HEK293 (cell line): ENCODE results near the gene NMNAT2.
A peak's percentile ranks its signal among the peaks of the same experiment; 100 is the strongest.

Experiments
- CTCF ChIA-PET: fragments of 350-600 bp; formaldehyde crosslinking; extraction: SDS; loops from one replicate; lab custom pipeline; 2021; ENCODE audit warnings: antibody characterized with exemption; lab: Yijun Ruan, JAX
- POLR2A ChIA-PET: fragments of 300-600 bp; formaldehyde crosslinking; extraction: SDS; loops from one replicate; lab custom pipeline; 2020; ENCODE audit warnings: antibody characterized with exemption, inconsistent platforms; lab: Yijun Ruan, JAX
- H3K27ac ChIP-seq: fragments of 200-500 bp; sonication (Bioruptor generic); 2 replicates; pipeline ENCODE4 v1.5.1; 2014; ENCODE audit warnings: low read depth, low read length, control low read depth, inconsistent platforms; ENCODE audit errors: extremely low read depth
- H3K36me3 ChIP-seq, 2 experiments: fragments of 200-500 bp in 1 of 2; sonication (Bioruptor generic) in 1 of 2; 1 replicate in 1 of 2; 2 replicates in 1 of 2; pipeline ENCODE4 v1.5.1; 2014 to 2017; ENCODE audit warnings: inconsistent platforms in 2 of 2, low read length in 2 of 2; ENCODE audit not compliant: control insufficient read depth in 2 of 2, insufficient read depth in 1 of 2
- H3K4me1 ChIP-seq: fragments of 200-500 bp; sonication (Bioruptor generic); 2 replicates; pipeline ENCODE4 v1.5.1; 2014; ENCODE audit warnings: mild to moderate bottlenecking, low read length, inconsistent platforms; ENCODE audit not compliant: control insufficient read depth, insufficient read depth
- H3K4me3 ChIP-seq: 2 replicates; pipeline ENCODE4 v1.5.1; 2011; ENCODE audit warnings: low read depth, mild to moderate bottlenecking, control low read depth, low read length, moderate library complexity
- H3K9me3 ChIP-seq: fragments of 200-500 bp; sonication (Bioruptor generic); 2 replicates; pipeline ENCODE4 v1.5.1; 2014; ENCODE audit warnings: low read depth, low read length, inconsistent platforms; ENCODE audit not compliant: control insufficient read depth, insufficient read depth
- FEZF1 ChIP-seq: fragments of 450-650 bp; formaldehyde crosslinking; IDR thresholded peaks from 2 replicates; pipeline ENCODE4 v1.5.1; 2016; ENCODE audit warnings: missing biosample characterization, missing genetic modification characterization
- MZF1 ChIP-seq: fragments of 450-650 bp; formaldehyde crosslinking; IDR thresholded peaks from 2 replicates; pipeline ENCODE4 v1.5.1; 2017; ENCODE audit warnings: missing biosample characterization, missing genetic modification characterization, borderline replicate concordance
- OSR2 ChIP-seq: fragments of 450-650 bp; formaldehyde crosslinking; IDR thresholded peaks from 2 replicates; pipeline ENCODE4 v1.5.1; 2016; ENCODE audit warnings: missing biosample characterization, missing genetic modification characterization
- PRDM6 ChIP-seq: fragments of 450-650 bp; formaldehyde crosslinking; IDR thresholded peaks from 2 replicates; pipeline ENCODE4 v1.5.1; 2017; ENCODE audit warnings: missing biosample characterization, missing genetic modification characterization
- TCF7L2 ChIP-seq: IDR thresholded peaks from 2 replicates; pipeline ENCODE4 v1.6.1; 2011; ENCODE audit warnings: low read depth, mild to moderate bottlenecking, inconsistent platforms, low read length, moderate library complexity, borderline replicate concordance
- TRIM28 ChIP-seq: IDR thresholded peaks from 2 replicates; pipeline ENCODE4 v1.6.1; 2011; ENCODE audit warnings: low read length, control low read depth, borderline replicate concordance
- ZBTB17 ChIP-seq: fragments of 450-650 bp; formaldehyde crosslinking; IDR thresholded peaks from 2 replicates; pipeline ENCODE4 v1.5.1; 2016; ENCODE audit warnings: missing biosample characterization, missing genetic modification characterization
- ZBTB20 ChIP-seq: fragments of 450-650 bp; formaldehyde crosslinking; IDR thresholded peaks from 2 replicates; pipeline ENCODE4 v1.5.1; 2016; ENCODE audit warnings: missing biosample characterization, missing genetic modification characterization
- ZBTB8A ChIP-seq: fragments of 450-650 bp; formaldehyde crosslinking; IDR thresholded peaks from 2 replicates; pipeline ENCODE4 v1.5.1; 2016; ENCODE audit warnings: missing biosample characterization, missing genetic modification characterization
- ZFHX2 ChIP-seq: fragments of 450-650 bp; formaldehyde crosslinking; conservative IDR thresholded peaks from 2 replicates; pipeline ENCODE4 v1.5.1; 2016; ENCODE audit warnings: missing biosample characterization, missing genetic modification characterization
- ZIC2 ChIP-seq: fragments of 450-650 bp; formaldehyde crosslinking; IDR thresholded peaks from 2 replicates; pipeline ENCODE4 v1.5.1; 2016; ENCODE audit warnings: missing biosample characterization, missing genetic modification characterization
- ZNF157 ChIP-seq: fragments of 450-650 bp; formaldehyde crosslinking; IDR thresholded peaks from 2 replicates; pipeline ENCODE4 v1.5.1; 2016; ENCODE audit warnings: missing biosample characterization, missing genetic modification characterization
- ZNF169 ChIP-seq: fragments of 450-650 bp; formaldehyde crosslinking; IDR thresholded peaks from 2 replicates; pipeline ENCODE4 v1.5.1; 2016; ENCODE audit warnings: missing biosample characterization, missing genetic modification characterization
- ZNF2 ChIP-seq: fragments of 450-650 bp; formaldehyde crosslinking; IDR thresholded peaks from 2 replicates; pipeline ENCODE4 v1.5.1; 2016; ENCODE audit warnings: missing biosample characterization, missing genetic modification characterization
- ZNF202 ChIP-seq: fragments of 450-650 bp; formaldehyde crosslinking; IDR thresholded peaks from 2 replicates; pipeline ENCODE4 v1.5.1; 2016; ENCODE audit warnings: missing biosample characterization, missing genetic modification characterization, borderline replicate concordance
- ZNF280D ChIP-seq: fragments of 450-650 bp; formaldehyde crosslinking; IDR thresholded peaks from 2 replicates; pipeline ENCODE4 v1.5.1; 2016; ENCODE audit warnings: missing biosample characterization, missing genetic modification characterization
- ZNF341 ChIP-seq: fragments of 450-650 bp; formaldehyde crosslinking; IDR thresholded peaks from 2 replicates; pipeline ENCODE4; 2016; ENCODE audit warnings: low read depth, missing biosample characterization, missing genetic modification characterization
- ZNF830 ChIP-seq: fragments of 450-650 bp; IDR thresholded peaks from 2 replicates; pipeline ENCODE4 v1.5.0; 2018; ENCODE audit warnings: missing biosample characterization, missing genetic modification characterization, low read depth, mild to moderate bottlenecking, moderate library complexity
- TF ChIP-seq, protein P1 (sequence below): fragments of 450-650 bp; formaldehyde crosslinking; IDR thresholded peaks from 2 replicates; pipeline ENCODE4 v1.5.1; 2016; ENCODE audit warnings: missing biosample characterization, missing genetic modification characterization

The NMNAT2 gene

GRCh38 chr1:183270541-183271141 is 147.5 kb downstream of the NMNAT2 start:
- ChIA-PET POLR2A (interaction anchor here (0.5 to 0.8 kb wide), 2 partner anchors 36 to 326 kb away, joined by 3 read pairs; no protein-coding TSS in a partner anchor), CTCF (interaction anchor here (0.6 to 3.2 kb wide), 4 partner anchors 9 to 483 kb away, joined by 3 to 11 read pairs (median 4); no protein-coding TSS in a partner anchor)
- Histone ChIP-seq H3K9me3 (no peaks in the 10 kb centered on the region), H3K4me3 (no peak overlapping the region), H3K36me3 (no peaks in the 10 kb centered on the region), H3K4me1 (peaks cover 8% of the 10 kb centered on the region), H3K27ac (peak overlapping the region; percentile 51)
- TF ChIP-seq ZBTB20 (tag by site-specific recombination), result 0 out of 2 replicates have a peak, but pooled peaks have one; percentile 22
- TF ChIP-seq ZNF2 (tag by site-specific recombination), result no peak
- no peak for TF ChIP-seq ZBTB17 (tag by site-specific recombination)
- TF ChIP-seq TCF7L2, result peak; percentile 31; the same call in 1 of the 2 replicates
- TF ChIP-seq, protein P1, sequence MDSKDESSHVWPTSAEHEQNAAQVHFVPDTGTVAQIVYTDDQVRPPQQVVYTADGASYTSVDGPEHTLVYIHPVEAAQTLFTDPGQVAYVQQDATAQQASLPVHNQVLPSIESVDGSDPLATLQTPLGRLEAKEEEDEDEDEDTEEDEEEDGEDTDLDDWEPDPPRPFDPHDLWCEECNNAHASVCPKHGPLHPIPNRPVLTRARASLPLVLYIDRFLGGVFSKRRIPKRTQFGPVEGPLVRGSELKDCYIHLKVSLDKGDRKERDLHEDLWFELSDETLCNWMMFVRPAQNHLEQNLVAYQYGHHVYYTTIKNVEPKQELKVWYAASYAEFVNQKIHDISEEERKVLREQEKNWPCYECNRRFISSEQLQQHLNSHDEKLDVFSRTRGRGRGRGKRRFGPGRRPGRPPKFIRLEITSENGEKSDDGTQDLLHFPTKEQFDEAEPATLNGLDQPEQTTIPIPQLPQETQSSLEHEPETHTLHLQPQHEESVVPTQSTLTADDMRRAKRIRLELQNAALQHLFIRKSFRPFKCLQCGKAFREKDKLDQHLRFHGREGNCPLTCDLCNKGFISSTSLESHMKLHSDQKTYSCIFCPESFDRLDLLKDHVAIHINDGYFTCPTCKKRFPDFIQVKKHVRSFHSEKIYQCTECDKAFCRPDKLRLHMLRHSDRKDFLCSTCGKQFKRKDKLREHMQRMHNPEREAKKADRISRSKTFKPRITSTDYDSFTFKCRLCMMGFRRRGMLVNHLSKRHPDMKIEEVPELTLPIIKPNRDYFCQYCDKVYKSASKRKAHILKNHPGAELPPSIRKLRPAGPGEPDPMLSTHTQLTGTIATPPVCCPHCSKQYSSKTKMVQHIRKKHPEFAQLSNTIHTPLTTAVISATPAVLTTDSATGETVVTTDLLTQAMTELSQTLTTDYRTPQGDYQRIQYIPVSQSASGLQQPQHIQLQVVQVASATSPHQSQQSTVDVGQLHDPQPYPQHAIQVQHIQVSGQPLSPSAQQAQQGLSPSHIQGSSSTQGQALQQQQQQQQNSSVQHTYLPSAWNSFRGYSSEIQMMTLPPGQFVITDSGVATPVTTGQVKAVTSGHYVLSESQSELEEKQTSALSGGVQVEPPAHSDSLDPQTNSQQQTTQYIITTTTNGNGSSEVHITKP (tag by site-specific recombination), result peak; percentile 64
- TF ChIP-seq ZNF169, result no peak
- peak; percentile 55; the same call in 1 of the 2 replicates for TF ChIP-seq TRIM28
- TF ChIP-seq ZNF341, result peak; percentile 64
- TF ChIP-seq OSR2, result peak; percentile 44; the same call in 1 of the 2 replicates
- no peak for TF ChIP-seq ZNF830
- no peak for TF ChIP-seq ZNF280D (tag by site-specific recombination)
- TF ChIP-seq PRDM6 (tag by site-specific recombination), result peak; percentile 41; the same call in 1 of the 2 replicates
- peak; percentile 33 for TF ChIP-seq ZFHX2 (tag by site-specific recombination)
- no peak for TF ChIP-seq ZNF157 (tag by site-specific recombination)
- peak; percentile 16; the same call in 1 of the 2 replicates for TF ChIP-seq ZBTB8A (tag by site-specific recombination)
- peak; percentile 63 for TF ChIP-seq FEZF1 (tag by site-specific recombination)
- peak; percentile 65; the same call in 1 of the 2 replicates for TF ChIP-seq MZF1 (tag by site-specific recombination)
- peak; percentile 86 for TF ChIP-seq ZIC2 (tag by site-specific recombination)
- TF ChIP-seq ZNF202, result no peak
